Neural cell (in vitro differentiated cells): ENCODE results near the gene UTP18. TPM values are rescaled to one million over a fixed set of nuclear protein-coding genes. Genes with fewer than 3 reads are reported as not detected.

Experiments used
- H2AFZ ChIP-seq: fragments of 200-600, 300-800 bp; sonication (generic), shearing (Covaris generic); 2 replicates; pipeline ENCODE4 v1.6.0; 2014; ENCODE audit warnings: low read depth, mild to moderate bottlenecking, antibody characterized with exemption, low read length, moderate library complexity
- H3F3A ChIP-seq: fragments of 200-600 bp; shearing (Covaris generic); 2 replicates; pipeline ENCODE4 v1.6.1; 2016; ENCODE audit warnings: mild to moderate bottlenecking, moderate library complexity, mixed read lengths, antibody characterized with exemption, low read length; ENCODE audit not compliant: insufficient read depth, poor library complexity, severe bottlenecking
- H3K27ac ChIP-seq: fragments of 200-600, 300-800 bp; sonication (generic), shearing (Covaris generic); 2 replicates; pipeline ENCODE4 v1.5.1; 2014; ENCODE audit warnings: mild to moderate bottlenecking, low read length, moderate library complexity
- H3K27me3 ChIP-seq: fragments of 300-800, 200-600 bp; sonication (generic), shearing (Covaris generic); 2 replicates; pipeline ENCODE4 v1.6.0; 2014; ENCODE audit warnings: mild to moderate bottlenecking, low read depth, low read length, moderate library complexity; ENCODE audit not compliant: insufficient read depth
- H3K36me3 ChIP-seq: fragments of 300-800, 200-600 bp; sonication (generic), shearing (Covaris generic); 2 replicates; pipeline ENCODE4 v1.5.1; 2014; ENCODE audit warnings: mild to moderate bottlenecking, antibody characterized with exemption, low read length, moderate library complexity; ENCODE audit not compliant: insufficient read depth
- H3K4me2 ChIP-seq: fragments of 300-800, 200-600 bp; sonication (generic), shearing (Covaris generic); 2 replicates; pipeline ENCODE4 v1.6.0; 2014; ENCODE audit warnings: mild to moderate bottlenecking, low read length
- H3K4me3 ChIP-seq: fragments of 300-800, 200-600 bp; sonication (generic), shearing (Covaris generic); 2 replicates; pipeline ENCODE4 v1.5.1; 2014; ENCODE audit warnings: mild to moderate bottlenecking, low read length, moderate library complexity
- H3K79me2 ChIP-seq: fragments of 200-600 bp; shearing (Covaris generic); replicated peaks from 2 replicates; pipeline ENCODE4 v1.6.0; 2014; ENCODE audit warnings: mild to moderate bottlenecking, low read length, moderate library complexity; ENCODE audit not compliant: insufficient read depth
- H3K9ac ChIP-seq: fragments of 300-800, 200-600 bp; sonication (generic), shearing (Covaris generic); 2 replicates; pipeline ENCODE4 v1.6.1; 2016; ENCODE audit warnings: mild to moderate bottlenecking, low read length, mixed read lengths
- H3K9me2 ChIP-seq: fragments of 200-600 bp; shearing (Covaris generic); 2 replicates; pipeline ENCODE4 v1.6.1; 2016; ENCODE audit warnings: mild to moderate bottlenecking, low read length, mixed read lengths; ENCODE audit not compliant: insufficient read depth
- H3K9me3 ChIP-seq: fragments of 200-600, 300-800 bp; sonication (generic), shearing (Covaris generic); 2 replicates; pipeline ENCODE4 v1.6.1; 2016; ENCODE audit warnings: mild to moderate bottlenecking, mixed run types, low read length, moderate library complexity, mixed read lengths
- H4K20me1 ChIP-seq: fragments of 200-600 bp; shearing (Covaris generic); 2 replicates; pipeline ENCODE4 v1.6.1; 2016; ENCODE audit warnings: mild to moderate bottlenecking, mixed run types; ENCODE audit not compliant: insufficient read depth
- EP300 ChIP-seq: fragments of 450-650 bp; conservative IDR thresholded peaks from 2 replicates; pipeline ENCODE4 v1.6.1; 2014; ENCODE audit warnings: antibody characterized with exemption, mild to moderate bottlenecking, moderate library complexity; ENCODE audit not compliant: poor library complexity, severe bottlenecking
- EZH2 ChIP-seq: fragments of 200-600, 300-800 bp; shearing (Covaris generic), sonication (generic); IDR thresholded peaks from 2 replicates; pipeline ENCODE4 v1.6.1; 2014; ENCODE audit warnings: antibody characterized with exemption, low read length, borderline replicate concordance, mild to moderate bottlenecking; ENCODE audit not compliant: insufficient read depth, poor library complexity, severe bottlenecking
- MXI1 ChIP-seq: fragments of 450-650 bp; conservative IDR thresholded peaks from 2 replicates; pipeline ENCODE4 v1.6.1; 2014; ENCODE audit warnings: antibody characterized with exemption, mild to moderate bottlenecking; ENCODE audit not compliant: poor library complexity, severe bottlenecking
- POLR2AphosphoS5 ChIP-seq: IDR thresholded peaks from 2 replicates; pipeline ENCODE4 v1.6.1; 2012
- RAD21 ChIP-seq: fragments of 450-650 bp; conservative IDR thresholded peaks from 2 replicates; pipeline ENCODE4 v1.6.1; 2014; ENCODE audit warnings: antibody characterized with exemption, mild to moderate bottlenecking, moderate library complexity
- SMC3 ChIP-seq: fragments of 450-650 bp; conservative IDR thresholded peaks from 2 replicates; pipeline ENCODE4 v1.6.1; 2014; ENCODE audit warnings: antibody characterized with exemption, mild to moderate bottlenecking, moderate library complexity; ENCODE audit not compliant: poor library complexity
- TAF1 ChIP-seq: IDR thresholded peaks from 2 replicates; pipeline ENCODE4 v1.6.1; 2012; ENCODE audit warnings: low read depth
- polyA plus RNA-seq: library from polyadenylated mRNA; depleted of rRNA; stranded (reverse); fragments of >200 nt; gene quantifications from 2 replicates; pipeline ENCODE4 v1.2.3, GENCODE V29; 2014
- TF ChIP-seq, protein P1 (sequence below): IDR thresholded peaks from 2 replicates; pipeline ENCODE4 v1.6.1; 2012; ENCODE audit warnings: borderline replicate concordance
- TF ChIP-seq, protein P2 (sequence below): fragments of 450-650 bp; IDR thresholded peaks from 2 replicates; pipeline ENCODE4 v1.5.1; 2014; ENCODE audit warnings: antibody characterized with exemption, mild to moderate bottlenecking, moderate library complexity; ENCODE audit not compliant: poor library complexity, severe bottlenecking

UTP18 gene
- polyA plus RNA-seq, 1 donor from 2014 or later = 52.1 TPM

GRCh38 chr17:51344532-51344931 is 84.2 kb downstream of the UTP18 start:
- no peak overlapping the region for H3K4me3 ChIP-seq
- no peaks in the 10 kb centered on the region for H3K9me3 ChIP-seq
- no peaks in the 10 kb centered on the region for H3K79me2 ChIP-seq
- no peaks in the 10 kb centered on the region for H3K9me2 ChIP-seq
- H3K27ac ChIP-seq = no peak overlapping the region
- no peak overlapping the region for H3K9ac ChIP-seq
- H3K4me2 ChIP-seq = no peak overlapping the region
- H3K27me3 ChIP-seq = no peaks in the 10 kb centered on the region
- no peak overlapping the region for H2AFZ ChIP-seq
- no peaks in the 10 kb centered on the region for H4K20me1 ChIP-seq
- H3K36me3 ChIP-seq = no peaks in the 10 kb centered on the region
- no peaks in the 10 kb centered on the region for H3F3A ChIP-seq
- TF ChIP-seq, protein P1, sequence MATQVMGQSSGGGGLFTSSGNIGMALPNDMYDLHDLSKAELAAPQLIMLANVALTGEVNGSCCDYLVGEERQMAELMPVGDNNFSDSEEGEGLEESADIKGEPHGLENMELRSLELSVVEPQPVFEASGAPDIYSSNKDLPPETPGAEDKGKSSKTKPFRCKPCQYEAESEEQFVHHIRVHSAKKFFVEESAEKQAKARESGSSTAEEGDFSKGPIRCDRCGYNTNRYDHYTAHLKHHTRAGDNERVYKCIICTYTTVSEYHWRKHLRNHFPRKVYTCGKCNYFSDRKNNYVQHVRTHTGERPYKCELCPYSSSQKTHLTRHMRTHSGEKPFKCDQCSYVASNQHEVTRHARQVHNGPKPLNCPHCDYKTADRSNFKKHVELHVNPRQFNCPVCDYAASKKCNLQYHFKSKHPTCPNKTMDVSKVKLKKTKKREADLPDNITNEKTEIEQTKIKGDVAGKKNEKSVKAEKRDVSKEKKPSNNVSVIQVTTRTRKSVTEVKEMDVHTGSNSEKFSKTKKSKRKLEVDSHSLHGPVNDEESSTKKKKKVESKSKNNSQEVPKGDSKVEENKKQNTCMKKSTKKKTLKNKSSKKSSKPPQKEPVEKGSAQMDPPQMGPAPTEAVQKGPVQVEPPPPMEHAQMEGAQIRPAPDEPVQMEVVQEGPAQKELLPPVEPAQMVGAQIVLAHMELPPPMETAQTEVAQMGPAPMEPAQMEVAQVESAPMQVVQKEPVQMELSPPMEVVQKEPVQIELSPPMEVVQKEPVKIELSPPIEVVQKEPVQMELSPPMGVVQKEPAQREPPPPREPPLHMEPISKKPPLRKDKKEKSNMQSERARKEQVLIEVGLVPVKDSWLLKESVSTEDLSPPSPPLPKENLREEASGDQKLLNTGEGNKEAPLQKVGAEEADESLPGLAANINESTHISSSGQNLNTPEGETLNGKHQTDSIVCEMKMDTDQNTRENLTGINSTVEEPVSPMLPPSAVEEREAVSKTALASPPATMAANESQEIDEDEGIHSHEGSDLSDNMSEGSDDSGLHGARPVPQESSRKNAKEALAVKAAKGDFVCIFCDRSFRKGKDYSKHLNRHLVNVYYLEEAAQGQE = no peak
- TF ChIP-seq, protein P2, sequence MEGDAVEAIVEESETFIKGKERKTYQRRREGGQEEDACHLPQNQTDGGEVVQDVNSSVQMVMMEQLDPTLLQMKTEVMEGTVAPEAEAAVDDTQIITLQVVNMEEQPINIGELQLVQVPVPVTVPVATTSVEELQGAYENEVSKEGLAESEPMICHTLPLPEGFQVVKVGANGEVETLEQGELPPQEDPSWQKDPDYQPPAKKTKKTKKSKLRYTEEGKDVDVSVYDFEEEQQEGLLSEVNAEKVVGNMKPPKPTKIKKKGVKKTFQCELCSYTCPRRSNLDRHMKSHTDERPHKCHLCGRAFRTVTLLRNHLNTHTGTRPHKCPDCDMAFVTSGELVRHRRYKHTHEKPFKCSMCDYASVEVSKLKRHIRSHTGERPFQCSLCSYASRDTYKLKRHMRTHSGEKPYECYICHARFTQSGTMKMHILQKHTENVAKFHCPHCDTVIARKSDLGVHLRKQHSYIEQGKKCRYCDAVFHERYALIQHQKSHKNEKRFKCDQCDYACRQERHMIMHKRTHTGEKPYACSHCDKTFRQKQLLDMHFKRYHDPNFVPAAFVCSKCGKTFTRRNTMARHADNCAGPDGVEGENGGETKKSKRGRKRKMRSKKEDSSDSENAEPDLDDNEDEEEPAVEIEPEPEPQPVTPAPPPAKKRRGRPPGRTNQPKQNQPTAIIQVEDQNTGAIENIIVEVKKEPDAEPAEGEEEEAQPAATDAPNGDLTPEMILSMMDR = no peak
- no peak for TF ChIP-seq TAF1
- TF ChIP-seq SMC3 = no peak
- no peak for TF ChIP-seq RAD21
- TF ChIP-seq EP300 = no peak
- no peak for TF ChIP-seq EZH2
- no peak for TF ChIP-seq POLR2AphosphoS5
- TF ChIP-seq MXI1 = no peak

DNA sequence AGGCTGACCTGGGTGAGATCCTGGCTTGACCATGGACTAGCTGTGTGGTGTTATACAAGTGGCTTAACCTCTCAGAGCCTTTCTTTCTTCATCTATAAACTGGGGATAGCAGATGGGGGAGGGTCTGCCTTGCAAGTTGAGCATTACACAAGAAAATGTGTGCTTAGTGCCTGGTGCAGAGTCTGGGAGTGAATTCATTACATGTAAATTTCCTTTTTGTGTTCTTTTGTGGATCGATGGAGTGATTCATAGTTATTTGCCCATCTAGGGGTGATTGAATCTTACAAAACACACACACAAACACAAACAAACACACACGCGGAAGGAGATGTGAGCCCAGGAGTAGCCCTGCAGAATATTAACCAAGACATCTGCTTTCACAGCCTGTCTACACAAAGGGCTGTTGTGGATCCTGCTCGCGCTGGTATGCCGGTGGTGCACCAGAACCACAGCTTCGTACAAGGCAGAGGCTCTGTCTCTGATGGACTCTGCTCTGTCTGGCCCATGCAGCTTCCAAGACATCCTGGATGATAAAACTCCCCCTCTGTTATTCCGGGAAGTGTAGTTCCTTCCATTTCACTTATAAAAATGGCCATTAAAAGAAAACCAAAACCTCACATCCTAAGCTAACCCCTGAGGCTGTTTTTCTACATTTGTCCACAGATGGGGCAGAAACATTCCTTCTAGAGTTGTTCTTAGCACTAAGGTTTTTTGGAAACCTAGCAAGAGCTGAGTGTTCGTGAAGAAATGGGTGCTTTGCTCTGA is 86.1 kb downstream of the UTP18 start:
- Histone ChIP-seq H3K9me2 (no peaks in the 10 kb centered on the region), H3K9me3 (no peaks in the 10 kb centered on the region), H3K27ac (no peak overlapping the region), H3K36me3 (no peaks in the 10 kb centered on the region), H3F3A (no peaks in the 10 kb centered on the region), H3K4me3 (no peak overlapping the region), H3K79me2 (no peaks in the 10 kb centered on the region), H3K4me2 (no peak overlapping the region), H3K9ac (no peak overlapping the region), H3K27me3 (no peaks in the 10 kb centered on the region), H4K20me1 (no peaks in the 10 kb centered on the region), H2AFZ (no peak overlapping the region)
- TF ChIP-seq RAD21 (no peak), EZH2 (no peak), SMC3 (no peak), POLR2AphosphoS5 (no peak), TAF1 (no peak), EP300 (no peak), MXI1 (no peak)
- TF ChIP-seq, protein P1 = no peak
- TF ChIP-seq, protein P2 = no peak
